NCI-H2081 treated with DMSO at 0.1 percent for 48 hours (cell line): ENCODE data around the gene MYCN.
"Not testable (repeated sequence)": the region's sequence is repeated elsewhere in the genome, so short reads cannot be mapped to it uniquely, and the experiment has no call there.

Source experiments
- DNase-seq: peaks from one replicate; lab custom pipeline; 2025; lab: John Stamatoyannopoulos, UW

The MYCN gene

DNA sequence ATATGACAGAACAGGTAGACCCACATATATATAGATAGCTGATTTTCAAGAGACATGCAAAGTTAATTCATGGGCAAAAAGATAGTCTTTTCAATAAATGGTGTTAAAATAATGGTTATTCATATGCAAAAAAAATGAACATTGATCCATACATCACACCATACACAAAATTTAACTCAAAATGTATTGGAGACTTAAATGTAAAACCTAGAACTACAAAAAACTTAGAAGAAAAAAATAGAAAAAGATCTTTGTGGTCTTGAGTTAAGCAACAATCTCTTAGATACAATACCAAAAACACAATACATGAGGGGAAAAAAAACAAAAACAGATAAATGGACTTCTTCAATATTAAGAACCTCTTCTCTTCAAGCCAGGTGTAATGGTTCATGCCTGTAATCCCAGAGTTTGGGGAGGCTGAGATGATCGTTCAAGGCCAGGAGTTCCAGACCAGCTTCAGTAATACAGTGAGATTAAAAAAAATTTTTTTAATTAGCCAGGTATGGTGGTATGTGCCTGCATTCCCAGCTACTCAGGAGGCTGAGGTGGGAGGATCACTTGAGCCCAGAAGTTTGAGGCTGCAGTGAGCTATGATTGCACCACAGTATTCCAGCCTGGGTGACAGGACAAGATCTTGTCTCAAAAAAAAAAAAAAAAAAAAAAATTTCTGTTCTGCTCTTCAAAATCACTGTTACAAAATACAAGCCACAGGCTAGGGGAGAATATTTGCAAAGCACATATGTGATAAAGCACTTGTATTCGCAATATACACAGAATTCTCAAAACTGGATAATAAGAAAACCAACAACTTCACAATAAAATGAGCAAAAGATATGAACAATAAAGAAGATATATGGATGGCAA is 32.7 kb upstream of the MYCN start:
- DNase-seq, result no peak

DNA sequence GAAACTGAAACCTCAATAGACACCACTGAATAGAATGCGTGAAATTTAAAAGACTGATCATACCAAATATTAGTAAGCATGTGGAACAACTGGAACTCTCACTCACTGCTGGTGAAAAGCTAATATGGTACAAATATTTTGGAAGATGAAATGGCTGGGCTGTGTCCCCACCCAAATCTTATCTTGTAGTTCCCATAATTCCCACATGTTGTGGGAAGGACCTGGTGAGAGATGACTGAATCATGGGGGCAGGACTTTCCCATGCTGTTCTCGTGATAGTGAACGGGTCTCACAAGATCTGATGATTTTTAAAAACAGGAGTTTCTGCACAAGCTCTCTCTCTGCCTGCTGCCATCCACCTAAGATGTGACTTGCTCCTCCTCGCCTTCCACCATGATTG is 32.0 kb upstream of the MYCN start:
- no peak for DNase-seq

DNA sequence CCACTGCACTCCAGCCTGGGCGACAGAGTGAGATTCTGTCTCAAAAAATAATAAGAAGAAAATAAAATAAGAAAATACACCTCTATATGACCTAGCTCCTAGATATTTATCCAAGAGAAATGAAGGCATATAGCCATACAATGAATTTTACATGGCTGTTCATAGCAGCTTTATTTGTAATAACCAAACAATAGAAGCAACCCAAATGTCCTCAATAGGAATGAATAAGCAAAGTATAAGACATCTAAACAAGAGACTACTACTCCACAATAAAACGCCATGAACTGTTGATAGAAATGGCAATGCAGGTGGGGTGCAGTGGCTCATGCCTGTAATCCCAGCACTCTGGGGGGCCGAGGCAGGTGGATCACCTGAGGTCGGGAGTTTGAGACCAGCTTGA is 31.2 kb upstream of the MYCN start:
- no peak for DNase-seq

DNA sequence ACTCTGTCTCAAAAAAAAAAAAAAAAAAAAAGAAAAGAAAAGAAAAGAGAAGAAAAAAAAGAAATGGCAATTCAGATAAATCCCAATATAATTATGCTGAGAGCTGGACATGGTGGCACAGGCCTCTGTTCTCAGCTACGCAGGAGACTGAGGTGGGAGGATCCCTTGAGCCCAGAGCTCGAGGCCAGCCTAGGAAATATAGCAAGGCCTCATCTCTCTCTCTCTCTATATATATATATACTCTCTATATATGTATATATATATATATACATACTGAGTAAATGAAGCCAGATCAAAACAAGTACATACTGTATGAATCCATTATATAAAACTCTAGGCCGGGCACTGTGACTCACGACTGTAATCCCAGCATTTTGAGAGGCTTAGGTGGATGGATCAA is 30.6 kb upstream of the MYCN start:
- DNase-seq, result no peak

DNA sequence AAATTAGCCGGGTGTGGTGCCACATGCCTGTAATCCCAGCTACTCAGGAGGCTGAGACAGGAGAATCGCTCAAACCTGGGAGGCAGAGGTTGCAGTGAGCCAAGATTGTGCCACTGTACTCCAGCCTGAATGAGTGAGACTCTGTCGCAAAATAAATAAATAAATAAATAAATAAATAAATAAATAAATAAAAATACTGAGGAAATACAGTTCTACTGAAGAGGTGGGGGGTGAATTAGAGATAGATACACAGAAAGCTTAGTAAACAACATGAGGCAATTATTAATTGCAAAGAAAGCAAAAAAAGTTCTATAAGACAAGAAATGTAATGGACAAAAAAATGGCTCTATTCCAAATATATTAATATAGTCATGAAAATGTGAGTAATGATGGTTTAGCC is 29.1 kb upstream of the MYCN start:
- DNase-seq, result not testable (repeated sequence)

DNA sequence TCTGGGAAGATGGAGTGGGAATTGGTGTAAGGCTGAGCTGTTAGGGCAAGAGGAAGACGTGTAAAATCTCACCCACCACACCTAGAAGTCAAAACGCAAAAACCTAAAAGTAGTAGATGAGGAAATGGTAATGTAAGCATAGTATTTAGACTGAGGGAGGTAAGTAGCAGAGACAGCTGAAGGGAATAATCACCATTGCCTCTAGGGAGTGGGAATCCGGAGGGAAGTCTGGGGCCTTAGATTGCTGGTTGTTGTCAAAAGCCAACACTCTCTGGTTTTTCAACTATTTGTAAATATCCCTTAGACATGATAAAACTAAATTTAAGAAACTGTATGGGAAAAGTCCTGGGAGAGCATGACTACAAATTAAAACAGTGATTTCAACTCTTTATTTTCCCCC is 28.7 kb upstream of the MYCN start:
- no peak for DNase-seq

DNA sequence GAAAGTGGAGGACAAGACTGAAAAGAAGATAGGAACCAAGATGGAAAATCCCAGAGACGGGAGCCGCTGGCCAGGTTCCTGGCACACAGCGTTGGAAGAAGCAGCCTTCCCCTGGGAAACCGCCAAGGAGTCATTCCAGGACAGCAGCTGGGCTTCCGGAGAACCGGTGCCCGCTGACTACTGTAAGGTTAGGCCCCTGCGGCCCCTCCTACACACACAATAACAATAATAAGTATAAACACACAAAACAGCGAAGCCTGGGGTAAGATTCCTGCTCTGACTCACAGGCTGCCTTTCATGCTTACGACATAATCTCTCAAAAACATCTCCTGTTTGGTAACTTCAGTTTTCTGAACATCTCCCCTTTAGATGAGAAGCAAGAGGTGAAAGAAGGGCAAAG is 28.1 kb upstream of the MYCN start:
- DNase-seq, result no peak

DNA sequence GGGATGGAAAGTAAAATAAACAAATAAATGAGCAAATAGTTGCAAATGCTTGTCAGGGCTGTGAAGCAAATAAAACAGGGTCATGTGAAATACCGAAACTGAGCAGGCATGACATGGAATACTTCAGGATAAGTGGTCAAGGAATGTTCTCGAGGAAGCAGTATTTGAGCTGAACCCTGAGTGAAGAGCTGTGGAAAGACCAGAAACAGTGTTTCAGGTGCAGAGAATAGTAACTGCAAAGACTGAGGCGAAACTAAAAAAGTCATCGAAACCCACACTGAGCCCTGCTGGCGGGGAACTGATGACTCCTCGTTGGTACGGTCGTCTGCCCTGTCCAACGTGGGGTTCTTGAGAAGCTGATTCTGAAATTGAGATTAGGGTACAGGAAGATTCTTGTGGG is 27.2 kb upstream of the MYCN start:
- DNase-seq, result no peak

DNA sequence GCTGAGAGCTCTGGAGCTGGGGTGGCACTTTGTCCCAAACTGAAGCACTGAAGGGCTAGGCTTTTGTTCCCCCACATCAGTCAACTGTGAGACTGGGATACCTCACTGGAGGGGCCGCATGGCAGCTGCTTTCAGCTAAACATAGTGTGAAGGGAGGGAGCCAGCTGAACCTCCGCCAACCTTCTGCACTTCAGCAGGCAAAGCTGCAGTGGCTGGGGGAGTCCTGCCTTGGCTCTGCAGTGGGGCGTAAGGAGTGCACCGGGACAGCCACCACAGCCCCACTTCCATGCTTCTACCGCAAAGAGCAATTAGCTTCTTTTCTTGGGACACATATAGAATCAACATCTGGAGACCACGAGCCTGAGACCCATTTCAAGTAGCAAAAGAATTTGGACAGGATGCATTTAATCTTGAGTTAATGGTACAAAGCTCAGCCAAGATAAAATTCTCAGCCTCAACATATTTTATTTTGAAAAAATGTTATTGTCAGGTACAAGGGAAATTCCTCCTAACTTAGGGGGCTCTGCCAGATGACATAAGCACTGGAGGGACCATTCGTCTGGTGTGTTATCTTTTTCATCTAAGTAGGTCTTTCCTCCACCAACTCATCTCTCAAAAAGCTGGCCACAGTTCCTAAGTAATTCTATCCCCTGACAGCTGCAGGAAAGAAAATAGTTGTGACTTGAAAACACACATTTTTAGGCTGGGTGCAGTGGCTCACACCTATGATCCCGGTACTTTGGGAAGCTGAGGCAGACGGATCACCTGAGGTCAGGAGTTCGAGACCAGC is 25.6 kb upstream of the MYCN start:
- DNase-seq, result no peak

DNA sequence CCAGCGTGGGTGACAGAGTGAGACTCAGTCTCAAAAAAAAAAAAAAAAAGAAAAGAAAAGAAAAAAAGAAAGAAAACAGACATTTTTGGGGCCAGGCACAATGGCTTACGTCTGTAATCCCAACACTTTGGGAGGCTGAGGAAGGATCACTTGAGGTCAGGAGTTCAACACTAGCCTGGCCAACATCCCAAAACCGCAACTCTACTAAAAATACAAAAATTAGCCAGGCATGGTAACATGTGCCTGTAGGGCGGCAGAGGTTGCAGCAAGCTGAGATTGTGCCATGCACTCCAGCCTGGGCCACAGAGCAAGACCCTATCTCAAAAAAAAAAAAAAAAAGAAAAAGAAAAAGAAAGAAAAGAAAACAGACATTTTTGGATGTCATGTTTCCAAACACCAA is 24.8 kb upstream of the MYCN start:
- DNase-seq, result not testable (repeated sequence)

DNA sequence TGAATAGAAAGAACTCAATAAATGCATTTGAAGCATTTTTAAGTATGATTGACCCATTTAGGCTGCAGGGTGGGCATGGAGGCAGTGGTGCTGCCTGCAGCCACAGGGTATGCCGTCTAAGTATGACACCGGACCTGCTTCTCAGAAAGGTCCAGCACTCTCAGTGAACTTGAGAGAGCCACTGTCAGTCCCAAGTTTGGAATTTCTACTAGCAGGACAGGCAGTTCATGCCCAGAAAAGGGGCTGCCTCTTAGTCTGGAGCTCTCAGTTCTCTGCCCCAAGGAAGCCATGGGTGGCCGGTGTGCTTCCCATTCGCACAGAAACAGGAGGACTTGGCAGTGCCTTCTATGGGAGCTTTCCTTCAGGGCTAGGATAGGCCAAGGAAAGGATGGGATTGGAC is 24.0 kb upstream of the MYCN start:
- no peak for DNase-seq

DNA sequence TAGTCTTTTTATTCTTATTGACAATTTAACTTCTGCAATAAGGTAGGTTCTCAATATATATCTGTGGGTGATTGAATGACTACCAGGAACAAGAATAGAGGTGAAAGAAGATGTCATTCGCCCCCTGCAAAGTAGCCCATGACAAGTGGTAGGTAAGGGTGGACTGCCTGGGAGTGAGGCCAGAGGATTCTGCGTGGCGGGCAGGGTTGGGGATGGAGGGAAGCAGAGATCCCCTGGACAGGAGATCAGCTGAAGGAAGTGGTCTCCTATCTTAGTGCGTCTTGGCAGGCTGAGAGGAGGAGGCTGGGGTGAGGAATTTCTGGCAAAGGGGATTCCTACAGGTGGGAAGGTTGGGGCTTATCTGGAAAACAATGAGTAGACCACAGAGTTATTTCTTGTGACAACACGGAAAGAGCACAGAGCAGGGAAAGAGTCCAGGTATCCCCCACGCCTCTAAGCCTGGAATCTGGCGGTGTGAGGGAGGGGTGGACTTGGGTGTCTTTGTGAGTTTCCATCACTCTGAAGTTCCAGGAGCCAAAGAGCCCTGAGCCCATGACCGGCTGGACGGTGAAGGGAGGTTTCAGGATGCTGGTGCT is 21.5 kb upstream of the MYCN start:
- no peak for DNase-seq

DNA sequence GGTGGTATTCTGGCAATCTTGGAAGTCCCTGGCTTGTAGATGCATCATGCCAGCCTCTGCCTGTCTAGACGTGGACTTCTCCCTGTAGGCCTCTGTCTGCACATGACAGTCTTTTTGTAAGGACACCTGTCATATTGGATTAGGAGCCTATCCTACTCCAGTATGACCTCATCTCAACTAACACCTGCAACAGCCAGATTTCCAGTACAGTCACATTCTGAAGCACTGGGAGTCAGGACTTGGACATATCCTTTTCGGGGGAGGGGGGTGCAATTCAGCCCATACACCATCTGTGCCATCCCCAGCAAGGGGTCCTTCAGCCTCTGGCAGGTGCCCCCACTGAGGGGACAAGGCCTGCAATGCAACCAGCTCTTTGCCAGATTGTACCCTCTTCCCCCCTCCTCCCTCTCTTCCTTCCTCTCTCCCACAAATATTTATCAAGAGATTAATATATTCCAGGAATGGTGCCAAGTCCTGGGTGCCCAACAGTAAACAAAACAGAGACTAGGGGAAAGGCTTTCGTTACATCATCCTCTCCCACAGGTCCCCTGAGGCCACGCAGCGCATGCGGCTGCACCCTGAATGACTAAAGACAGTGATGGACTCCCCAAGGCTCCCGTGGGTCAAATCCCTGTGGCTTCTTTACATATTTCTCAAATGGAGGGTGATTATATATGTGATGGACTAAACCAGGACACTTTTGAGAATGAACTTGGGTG is 20.5 kb upstream of the MYCN start:
- no peak for DNase-seq

DNA sequence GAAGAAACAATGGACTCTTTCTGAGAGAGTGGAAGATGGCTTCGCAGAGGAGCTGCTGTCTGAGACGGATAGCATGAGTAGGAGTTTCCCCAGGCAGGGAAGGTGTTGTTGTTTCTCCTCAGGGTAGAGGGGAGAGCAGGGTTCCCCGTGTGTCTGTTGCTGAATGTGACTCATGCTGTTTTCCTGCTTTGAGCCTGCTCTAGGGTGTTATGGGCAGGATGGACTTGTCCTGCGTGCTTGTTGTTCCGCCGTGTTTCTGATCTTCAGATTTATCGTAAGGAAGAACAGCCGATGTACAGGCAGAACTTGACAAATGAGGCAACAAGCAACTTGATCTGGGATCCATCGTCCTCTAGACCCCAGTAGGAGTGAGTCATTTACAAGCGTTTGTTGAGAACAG is 19.7 kb upstream of the MYCN start:
- DNase-seq, result no peak

DNA sequence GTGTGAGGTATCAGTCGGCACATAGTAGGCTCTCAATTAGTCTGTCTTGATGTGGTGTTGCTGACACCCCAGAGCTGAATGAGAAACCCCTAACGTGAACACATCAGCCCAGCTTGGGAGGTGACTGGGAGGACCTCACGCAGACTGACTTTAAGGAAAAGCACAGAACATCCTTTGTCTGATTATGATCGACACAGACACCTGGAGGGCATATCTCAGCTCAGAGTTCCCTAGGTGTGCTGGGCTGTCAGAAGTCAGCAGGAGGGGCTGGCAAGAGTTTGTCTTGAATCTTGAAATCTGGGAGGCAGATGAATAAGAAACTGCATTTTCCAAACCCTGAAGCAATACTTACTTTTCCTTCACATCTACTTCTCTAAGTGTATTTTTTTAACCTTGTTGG is 16.8 kb upstream of the MYCN start:
- no peak for DNase-seq

DNA sequence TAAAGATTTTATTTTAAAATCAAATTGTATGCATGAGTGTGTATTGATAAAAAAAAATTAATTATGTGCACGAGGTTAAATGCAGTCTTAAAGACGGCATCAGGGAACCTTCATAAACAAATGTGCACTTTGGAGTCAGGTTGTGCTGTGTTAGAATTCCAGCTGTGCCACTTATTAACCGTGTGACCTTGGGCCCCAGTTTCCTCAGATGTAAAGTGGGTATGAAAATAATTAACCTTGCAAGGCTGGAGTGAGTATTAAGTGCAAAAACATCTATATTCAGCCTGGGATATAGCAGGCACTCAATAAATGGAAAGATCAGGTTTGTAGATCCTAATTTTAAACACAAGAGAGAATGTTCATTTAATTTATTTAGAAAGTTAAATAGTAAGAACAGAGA is 14.5 kb upstream of the MYCN start:
- DNase-seq, result no peak

DNA sequence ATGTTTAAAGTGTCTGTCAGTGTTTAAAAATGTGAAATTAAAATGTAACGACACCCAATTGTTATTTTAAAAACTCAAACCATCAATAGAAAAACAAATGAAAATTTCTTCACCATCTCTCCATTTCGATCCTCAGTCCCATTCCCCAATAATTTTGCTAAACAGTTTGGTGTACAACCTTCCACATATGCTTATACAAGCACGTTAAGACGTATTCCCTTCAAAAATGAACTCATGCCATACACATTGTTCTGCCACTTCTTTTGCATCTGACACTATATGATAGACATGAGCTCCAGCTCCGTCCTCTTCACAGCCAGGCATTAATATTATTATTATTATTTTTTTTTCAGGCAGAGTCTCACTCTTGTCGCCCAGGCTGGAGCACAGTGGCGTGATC is 14.1 kb upstream of the MYCN start:
- no peak for DNase-seq

DNA sequence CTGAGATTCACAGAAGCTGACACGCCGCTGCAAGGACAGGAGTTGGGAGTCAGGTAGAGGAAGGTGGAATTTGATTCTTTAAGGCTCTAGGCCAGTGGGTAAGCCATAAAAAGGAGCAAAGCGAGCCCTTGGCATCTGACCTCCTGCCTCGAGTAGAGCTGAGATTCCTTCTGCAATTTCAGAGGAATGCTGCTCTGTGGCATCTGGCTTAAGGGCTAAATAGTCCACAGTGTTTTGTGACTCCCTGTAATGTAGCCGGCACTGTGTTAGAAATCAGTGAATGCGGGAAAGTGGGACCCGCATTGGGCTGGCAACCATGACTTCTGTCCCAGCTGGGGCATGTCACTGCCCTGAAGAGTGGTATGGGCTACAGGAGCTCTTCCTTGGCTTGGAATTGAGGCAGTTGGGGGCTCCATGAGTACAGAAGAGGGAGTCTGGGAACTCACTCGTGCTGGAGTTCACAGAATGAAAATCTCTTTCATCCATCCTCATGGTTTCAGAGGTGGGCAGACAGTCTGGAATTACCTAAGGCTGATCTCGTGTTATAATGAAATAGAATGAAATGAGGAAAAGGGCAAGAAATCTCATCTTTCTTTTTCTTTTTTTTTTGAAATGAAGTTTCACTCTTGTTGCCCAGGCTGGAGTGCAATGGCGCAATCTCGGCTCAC is 12.7 kb upstream of the MYCN start:
- no peak for DNase-seq

DNA sequence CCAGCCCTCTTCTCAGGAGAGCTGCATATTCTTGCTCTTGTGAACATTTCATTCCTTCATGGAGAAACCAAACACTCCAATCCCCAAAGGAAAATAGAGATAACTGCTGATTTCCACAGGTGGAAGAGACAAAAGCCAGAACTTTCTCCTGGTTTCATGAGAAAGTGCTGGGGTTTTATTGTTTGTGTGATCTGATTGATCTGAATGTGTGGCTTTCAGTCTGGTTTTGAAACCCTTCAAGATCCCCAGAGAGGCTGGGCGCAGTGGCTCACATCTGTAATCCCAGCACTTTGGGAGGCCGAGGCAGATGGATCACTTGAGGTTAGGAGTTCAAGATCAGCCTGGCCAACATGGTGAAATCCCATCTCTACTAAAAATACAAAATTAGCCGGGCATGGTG is 11.3 kb upstream of the MYCN start:
- DNase-seq, result not testable (repeated sequence)

DNA sequence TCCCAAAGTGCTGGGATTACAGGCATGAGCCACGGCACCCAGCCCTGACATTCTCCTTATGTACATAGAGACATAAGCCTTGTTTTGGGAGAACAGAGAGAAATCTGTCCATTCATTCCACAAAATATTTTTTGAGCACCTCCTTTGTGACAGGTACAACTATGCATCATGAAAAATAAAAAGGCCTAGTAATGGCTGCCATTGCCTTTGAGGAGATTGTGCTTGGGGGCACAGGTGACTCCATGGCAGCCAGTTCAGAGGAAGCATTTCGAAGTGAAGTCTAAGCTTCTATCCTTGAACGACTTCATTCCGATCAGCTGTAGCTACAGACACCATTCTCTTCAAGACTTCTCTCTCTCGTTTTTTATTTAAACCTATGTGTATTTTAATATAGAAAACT is 10.5 kb upstream of the MYCN start:
- DNase-seq, result no peak

DNA sequence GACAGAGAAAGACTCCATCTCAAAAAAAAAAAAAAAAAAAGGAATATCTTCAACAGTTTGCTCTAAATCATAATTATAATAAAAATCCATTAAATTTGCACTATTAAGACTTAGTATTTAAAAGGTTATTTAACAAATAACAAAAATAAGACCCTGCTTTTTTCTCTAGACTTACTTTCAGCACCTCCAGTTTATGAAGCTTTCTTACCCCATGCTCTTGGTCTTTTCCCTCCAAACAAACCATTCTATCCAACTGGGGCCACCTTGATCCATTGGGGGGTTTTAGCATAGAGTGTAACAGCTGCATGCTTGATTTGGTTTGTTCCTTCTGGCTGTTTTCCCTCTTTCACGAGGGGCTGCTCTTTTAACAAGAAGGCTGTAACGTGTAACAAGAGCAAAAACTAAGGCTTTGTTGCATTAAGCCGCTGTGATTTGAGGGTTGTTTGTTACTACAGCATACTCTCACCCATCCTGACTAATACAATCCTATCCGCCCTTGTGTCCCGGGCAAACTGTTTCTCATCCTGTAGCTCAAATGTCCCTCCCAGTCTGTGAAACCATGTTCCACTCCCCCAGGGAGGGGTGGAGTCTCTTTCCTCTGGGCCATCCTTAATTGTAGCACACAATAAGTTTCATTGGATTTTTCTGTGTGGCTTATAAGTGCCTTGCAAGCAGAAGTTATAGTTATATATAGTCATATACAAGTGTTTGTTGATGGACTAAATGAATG is 9.6 kb upstream of the MYCN start:
- DNase-seq, result no peak
